Neuronal stem cell (in vitro differentiated cells): Measurements from ENCODE around the gene SEMA3G.
A peak's percentile ranks its signal among the peaks of the same experiment; 100 is the strongest.

Experiments used
- DNase-seq: peaks from one replicate; pipeline ENCODE4 v3.0.0-alpha.2; 2013; ENCODE audit warnings: low spot score
- H2AFZ ChIP-seq: one replicate; pipeline ENCODE4 v1.6.1; 2013; ENCODE audit warnings: mild to moderate bottlenecking, low read length, inconsistent platforms
- H2AK5ac ChIP-seq: 2 replicates; pipeline ENCODE4 v1.6.1; 2013; ENCODE audit warnings: low read depth, mild to moderate bottlenecking, inconsistent platforms, low read length, moderate library complexity, mixed read lengths
- H2BK120ac ChIP-seq: 2 replicates; pipeline ENCODE4 v1.6.1; 2013; ENCODE audit warnings: low read depth, mild to moderate bottlenecking, inconsistent platforms, low read length, moderate library complexity, mixed read lengths
- H2BK12ac ChIP-seq: one replicate; pipeline ENCODE4 v1.6.1; 2013; ENCODE audit warnings: low read length, inconsistent platforms
- H2BK15ac ChIP-seq: 2 replicates; pipeline ENCODE4 v1.6.1; 2013; ENCODE audit warnings: mild to moderate bottlenecking, low read length, inconsistent platforms, mixed read lengths
- H2BK5ac ChIP-seq: one replicate; pipeline ENCODE4 v1.6.1; 2013; ENCODE audit warnings: inconsistent platforms, mild to moderate bottlenecking, low read length, moderate library complexity
- H3K14ac ChIP-seq: one replicate; pipeline ENCODE4 v1.6.1; 2013; ENCODE audit warnings: low read length, inconsistent platforms
- H3K18ac ChIP-seq: 2 replicates; pipeline ENCODE4 v1.6.1; 2013; ENCODE audit warnings: low read length, inconsistent platforms
- H3K23ac ChIP-seq: 2 replicates; pipeline ENCODE4 v1.6.1; 2013; ENCODE audit warnings: low read depth, mild to moderate bottlenecking, mixed read lengths, low read length, inconsistent platforms; ENCODE audit not compliant: poor library complexity
- H3K27ac ChIP-seq: replicated peaks from 3 replicates; pipeline ENCODE4 v1.5.1; 2013; ENCODE audit warnings: low read length, inconsistent platforms
- H3K27me3 ChIP-seq, 3 experiments: 2 replicates each; pipeline ENCODE4 v1.6.1; 2013; ENCODE audit warnings: low read length in 3 of 3, mild to moderate bottlenecking in 2 of 3, inconsistent platforms in 1 of 3, low read depth in 1 of 3, mixed read lengths in 1 of 3, moderate library complexity in 1 of 3; ENCODE audit not compliant: control insufficient read depth in 3 of 3, insufficient read depth in 3 of 3
- H3K36me3 ChIP-seq, 2 donors: replicated peaks in 1 of 2; 2 replicates each; pipeline ENCODE4 v1.6.1; 2013; ENCODE audit warnings: low read length in 2 of 2; ENCODE audit not compliant: control insufficient read depth in 2 of 2, insufficient read depth in 2 of 2
- H3K4ac ChIP-seq: 2 replicates; pipeline ENCODE4 v1.6.1; 2013; ENCODE audit warnings: inconsistent platforms, mild to moderate bottlenecking, low read length, moderate library complexity
- H3K4me1 ChIP-seq, 2 donors: 1 replicate in 1 of 2; 2 replicates in 1 of 2; pipeline ENCODE4 v1.6.1; 2013; ENCODE audit warnings: low read length in 2 of 2, low read depth in 1 of 2; ENCODE audit not compliant: control insufficient read depth in 2 of 2, insufficient read depth in 1 of 2
- H3K4me2 ChIP-seq: one replicate; pipeline ENCODE4 v1.6.1; 2013; ENCODE audit warnings: mild to moderate bottlenecking, low read length, inconsistent platforms; ENCODE audit not compliant: insufficient read depth, poor library complexity, severe bottlenecking
- H3K4me3 ChIP-seq, 2 donors: 2 replicates each; pipeline ENCODE4 v1.5.1; 2013; ENCODE audit warnings: low read length in 2 of 2, mild to moderate bottlenecking in 2 of 2, inconsistent platforms in 1 of 2, moderate library complexity in 1 of 2
- H3K79me1 ChIP-seq: one replicate; pipeline ENCODE4 v1.6.1; 2013; ENCODE audit warnings: low read depth, mild to moderate bottlenecking, inconsistent platforms, low read length, moderate library complexity
- H3K9ac ChIP-seq: one replicate; pipeline ENCODE4 v1.6.1; 2013; ENCODE audit warnings: mild to moderate bottlenecking, low read depth, low read length, inconsistent platforms; ENCODE audit not compliant: poor library complexity
- H3K9me3 ChIP-seq, 2 donors: replicated peaks in 1 of 2; 2 replicates each; pipeline versions ENCODE3 to v1.6.1; 2013; ENCODE audit warnings: low read length in 2 of 2, mild to moderate bottlenecking in 2 of 2, inconsistent platforms in 1 of 2, low read depth in 1 of 2, mixed read lengths in 1 of 2, moderate library complexity in 1 of 2; ENCODE audit not compliant: control insufficient read depth in 2 of 2, insufficient read depth in 1 of 2
- H4K8ac ChIP-seq: one replicate; pipeline ENCODE4 v1.6.1; 2013; ENCODE audit warnings: low read depth, mild to moderate bottlenecking, inconsistent platforms, low read length, moderate library complexity
- H4K91ac ChIP-seq: one replicate; pipeline ENCODE4 v1.6.1; 2013; ENCODE audit warnings: low read length, low read depth, mild to moderate bottlenecking, inconsistent platforms; ENCODE audit not compliant: poor library complexity
- WGBS, 2 donors: extraction: QIAGEN DNeasy Blood & Tissue Kit; methylation state at CpG; one replicate each; pipeline ENCODE4 v1.1.7; 2013; ENCODE audit warnings: missing lambda C conversion rate in 2 of 2, mixed read lengths in 1 of 2; ENCODE audit not compliant: insufficient read length in 2 of 2, insufficient replicate concordance in 1 of 2; ENCODE audit errors: extremely low coverage in 2 of 2; 5-methylcytosine and 5-hydroxymethylcytosine counted together

Gene SEMA3G

DNA sequence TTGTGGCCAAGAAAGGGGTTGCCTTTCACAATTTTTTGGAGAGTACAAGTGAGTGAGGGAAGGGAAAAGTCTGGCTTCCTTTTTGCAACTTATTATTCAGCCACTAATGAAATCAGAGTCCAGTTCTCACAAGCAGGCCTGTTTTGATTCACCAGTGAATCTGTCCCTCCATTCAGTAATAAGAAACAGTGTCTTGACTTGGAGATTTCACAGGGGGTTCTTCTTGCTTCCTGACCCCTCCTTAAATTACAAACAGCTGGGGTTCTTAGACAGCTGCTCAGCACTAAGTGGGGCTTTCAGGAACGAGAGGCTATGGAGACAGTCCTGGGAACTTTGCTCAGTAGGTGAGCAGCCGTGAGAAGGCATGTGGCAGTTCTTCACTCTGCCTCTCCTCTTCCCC is 24.5 kb downstream of the SEMA3G start:
- Histone ChIP-seq H3K14ac (no peak overlapping the region), H2BK15ac (no peak overlapping the region), H2BK5ac (no peak overlapping the region), H3K23ac (no peak overlapping the region), H3K4me1 (no peaks in the 10 kb centered on the region), H3K4me3 (no peak overlapping the region), H3K4ac (no peak overlapping the region), H3K36me3 (no peaks in the 10 kb centered on the region), H3K79me1 (no peaks in the 10 kb centered on the region), H3K9ac (no peak overlapping the region), H3K27ac (no peak overlapping the region), H4K8ac (no peak overlapping the region), H2BK120ac (no peak overlapping the region), H3K18ac (no peak overlapping the region), H4K91ac (no peak overlapping the region), H2BK12ac (no peak overlapping the region), H3K9me3 (no peaks in the 10 kb centered on the region), H2AFZ (no peak overlapping the region), H3K4me2 (no peak overlapping the region), H2AK5ac (no peak overlapping the region), H3K27me3 (no peaks in the 10 kb centered on the region)
- DNase-seq, result no peak
- WGBS, 2 donors, result no CpG with 5 or more reads among the region's 2 CpGs

DNA sequence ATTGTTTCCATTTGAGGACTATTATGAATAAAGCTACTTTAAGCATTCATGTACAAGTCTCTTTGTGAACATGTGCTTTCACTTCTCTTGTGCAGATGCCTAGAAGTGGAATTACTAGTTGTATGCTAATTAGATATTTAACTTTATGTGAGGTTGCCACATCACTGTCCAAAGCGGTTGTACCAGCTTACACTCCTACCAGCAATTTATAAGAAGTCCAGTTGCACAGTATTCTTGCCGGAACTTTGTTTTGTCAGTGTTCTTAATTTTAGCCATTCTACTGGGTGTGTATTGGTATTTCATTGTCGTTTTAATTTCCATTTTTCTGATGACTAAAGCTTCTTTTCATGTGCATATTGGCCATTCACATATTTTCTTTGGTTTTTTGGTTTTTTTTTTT is 29.1 kb downstream of the SEMA3G start:
- Histone ChIP-seq H3K18ac (no peak overlapping the region), H3K23ac (no peak overlapping the region), H4K8ac (no peak overlapping the region), H2BK5ac (no peak overlapping the region), H3K14ac (no peak overlapping the region), H2BK15ac (no peak overlapping the region), H3K4me3 (no peak overlapping the region), H3K27ac (no peak overlapping the region), H3K9me3 (no peaks in the 10 kb centered on the region), H3K4me1 (peaks cover 8 to 12% of the 10 kb centered on the region in 2 donors), H2BK120ac (no peak overlapping the region), H3K4me2 (no peak overlapping the region), H2AFZ (no peak overlapping the region), H3K36me3 (no peaks in the 10 kb centered on the region), H3K4ac (no peak overlapping the region), H2BK12ac (no peak overlapping the region), H2AK5ac (no peak overlapping the region), H3K79me1 (no peaks in the 10 kb centered on the region), H4K91ac (no peak overlapping the region), H3K9ac (no peak overlapping the region), H3K27me3 (no peaks in the 10 kb centered on the region)
- no peak for DNase-seq
- WGBS, 2 donors, result no CpG with 5 or more reads among the region's 3 CpGs

DNA sequence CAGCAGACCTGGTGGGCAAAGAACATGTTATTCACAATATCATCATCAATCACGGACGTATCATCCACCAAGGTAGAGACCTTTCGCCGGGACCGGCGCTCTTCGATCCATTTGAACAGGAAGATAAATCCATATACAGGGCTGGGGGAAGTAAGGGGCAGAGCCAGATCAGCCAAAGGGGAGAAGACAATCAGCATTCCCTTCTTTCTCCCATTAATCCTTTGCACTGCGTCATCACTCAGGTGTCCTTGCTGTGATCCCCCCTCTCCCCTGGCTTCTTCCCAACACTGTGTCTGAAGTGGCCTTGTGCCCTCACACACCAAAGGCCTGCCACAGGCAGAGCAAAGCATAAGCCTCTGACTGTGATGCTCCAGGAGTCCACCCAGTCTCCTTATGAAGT is 36.4 kb downstream of the SEMA3G start:
- Histone ChIP-seq H3K9ac (no peak overlapping the region), H2BK15ac (no peak overlapping the region), H3K4ac (no peak overlapping the region), H3K4me3 (peak overlapping the region in 1 of 2 donors; percentile 78), H3K14ac (no peak overlapping the region), H2BK12ac (no peak overlapping the region), H2BK120ac (no peak overlapping the region), H3K27ac (no peak overlapping the region), H3K4me1 (peaks cover 14 to 20% of the 10 kb centered on the region in 2 donors), H3K4me2 (no peak overlapping the region), H4K91ac (no peak overlapping the region), H4K8ac (no peak overlapping the region), H3K27me3 (no peaks in the 10 kb centered on the region), H3K79me1 (peaks cover 19% of the 10 kb centered on the region), H3K9me3 (no peaks in the 10 kb centered on the region), H3K36me3 (peaks cover 45 to 53% of the 10 kb centered on the region in 2 donors), H2AK5ac (no peak overlapping the region), H2AFZ (no peak overlapping the region), H2BK5ac (no peak overlapping the region), H3K23ac (no peak overlapping the region), H3K18ac (no peak overlapping the region)
- DNase-seq, result no peak
- WGBS, 2 donors, result no CpG with 5 or more reads among the region's 8 CpGs

DNA sequence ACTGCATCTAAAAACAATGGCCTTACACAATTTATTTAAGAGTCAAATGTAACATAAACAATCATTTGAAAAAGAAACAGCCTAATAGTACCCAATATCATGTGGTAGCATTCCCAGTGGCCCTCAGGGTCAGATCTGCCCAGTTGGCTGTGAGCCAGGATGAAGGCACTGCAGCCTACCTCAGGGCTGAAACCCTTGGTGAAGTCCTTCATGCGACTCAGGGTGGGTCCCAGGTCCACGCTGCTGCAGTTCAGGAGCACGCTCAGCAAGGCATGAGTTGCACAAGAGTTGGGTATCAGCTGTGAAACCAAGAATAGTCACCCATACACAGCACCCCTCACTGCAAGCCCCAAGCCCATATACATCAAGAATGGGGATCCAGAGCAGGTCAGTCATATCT is 37.1 kb downstream of the SEMA3G start:
- no peak overlapping the region for H2AFZ ChIP-seq
- peaks cover 14 to 20% of the 10 kb centered on the region in 2 donors for H3K4me1 ChIP-seq
- H3K9me3 ChIP-seq, result no peaks in the 10 kb centered on the region
- H3K4me2 ChIP-seq, result no peak overlapping the region
- no peak overlapping the region for H3K23ac ChIP-seq
- peak overlapping the region in 1 of 2 donors; percentile 2 for H3K4me3 ChIP-seq
- no peak for DNase-seq
- H2BK12ac ChIP-seq, result no peak overlapping the region
- no peak overlapping the region for H3K14ac ChIP-seq
- no peak overlapping the region for H2AK5ac ChIP-seq
- H2BK5ac ChIP-seq, result no peak overlapping the region
- H3K36me3 ChIP-seq, result peaks cover 51 to 60% of the 10 kb centered on the region in 2 donors
- peaks cover 20% of the 10 kb centered on the region for H3K79me1 ChIP-seq
- H3K27ac ChIP-seq, result no peak overlapping the region
- no peak overlapping the region for H3K4ac ChIP-seq
- no CpG with 5 or more reads among the region's 3 CpGs for WGBS, 2 donors
- no peaks in the 10 kb centered on the region for H3K27me3 ChIP-seq
- no peak overlapping the region for H3K9ac ChIP-seq
- H4K8ac ChIP-seq, result no peak overlapping the region
- no peak overlapping the region for H2BK120ac ChIP-seq
- H4K91ac ChIP-seq, result no peak overlapping the region
- H3K18ac ChIP-seq, result no peak overlapping the region
- H2BK15ac ChIP-seq, result no peak overlapping the region
